AG10803 (cell line): ENCODE data around the gene ASB4.

Experiments
- DNase-seq: peaks from one replicate; pipeline ENCODE4 v3.0.0; 2010; ENCODE audit warnings: low read depth
- H3K4me3 ChIP-seq: 2 replicates; pipeline ENCODE4 v1.5.1; 2011; ENCODE audit warnings: mild to moderate bottlenecking, low read length, control low read depth
- CTCF ChIP-seq: conservative IDR thresholded peaks from 2 replicates; pipeline ENCODE4 v1.5.1; 2011; ENCODE audit warnings: mild to moderate bottlenecking, low read length, control low read depth, inconsistent platforms

ASB4 gene

GRCh38 chr7:95485391-95486123 is at the start of gene ASB4:
ASB4 (plus strand) TSS chr7:95485943; CDS start chr7:95485972, 29 bp downstream.
- TF ChIP-seq CTCF = no peak
- no peak within 1 kb of the TSS for H3K4me3 ChIP-seq
- DNase-seq = no peak

- no peak for TF ChIP-seq CTCF
- no peak for DNase-seq
Measured at GRCh38 chr7:95436407-95436806, 49.3 kb upstream of the ASB4 start.

GRCh38 chr7:95440394-95441038 is 45.2 kb upstream of the ASB4 start:
- TF ChIP-seq CTCF = no peak
- no peak for DNase-seq

More at GRCh38 chr7:95436407-95436806, 49.3 kb upstream of the ASB4 start:
- no peak overlapping the region for H3K4me3 ChIP-seq

GRCh38 chr7:95441042-95441823 is 44.5 kb upstream of the ASB4 start:
- no peak for DNase-seq
- H3K4me3 ChIP-seq = no peak overlapping the region
- no peak for TF ChIP-seq CTCF

More at GRCh38 chr7:95440394-95441038, 45.2 kb upstream of the ASB4 start:
- no peak overlapping the region for H3K4me3 ChIP-seq

- no peak overlapping the region for H3K4me3 ChIP-seq
- DNase-seq = no peak
- TF ChIP-seq CTCF = no peak
Measured at GRCh38 chr7:95444796-95445195, 40.9 kb upstream of the ASB4 start.

GRCh38 chr7:95446618-95447017 is 39.1 kb upstream of the ASB4 start:
- TF ChIP-seq CTCF = no peak
- H3K4me3 ChIP-seq = no peak overlapping the region
- DNase-seq = no peak
